Endothelial cell (in vitro differentiated cells): Measurements from ENCODE around the gene MXRA8. TPM values are rescaled to one million over a fixed set of nuclear protein-coding genes. Genes with fewer than 3 reads are reported as not detected.
"Not testable (repeated sequence)": the region's sequence is repeated elsewhere in the genome, so short reads cannot be mapped to it uniquely, and the experiment has no call there.

Experiments used
- DNase-seq: peaks from one replicate; pipeline ENCODE4 v3.0.0; 2021; ENCODE audit warnings: low spot score
- H3K27ac Mint-ChIP-seq: one replicate; pipeline ENCODE4 v1.8.0; 2021; ENCODE audit warnings: mixed read lengths, inconsistent platforms; ENCODE audit not compliant: unreplicated experiment
- H3K27me3 Mint-ChIP-seq: one replicate; pipeline ENCODE4 v1.8.0; 2021; ENCODE audit warnings: mild to moderate bottlenecking, moderate library complexity, mixed read lengths, inconsistent platforms; ENCODE audit not compliant: unreplicated experiment
- H3K36me3 Mint-ChIP-seq: one replicate; pipeline ENCODE4 v1.8.0; 2021; ENCODE audit warnings: mild to moderate bottlenecking, low read depth, mixed read lengths, inconsistent platforms; ENCODE audit not compliant: unreplicated experiment
- H3K4me1 Mint-ChIP-seq: one replicate; pipeline ENCODE4 v1.8.0; 2021; ENCODE audit warnings: mild to moderate bottlenecking, mixed read lengths, inconsistent platforms; ENCODE audit not compliant: unreplicated experiment
- H3K4me3 Mint-ChIP-seq: one replicate; pipeline ENCODE4 v1.8.0; 2021; ENCODE audit warnings: mild to moderate bottlenecking, mixed read lengths, inconsistent platforms; ENCODE audit not compliant: unreplicated experiment
- H3K9me3 Mint-ChIP-seq: one replicate; pipeline ENCODE4 v1.8.0; 2021; ENCODE audit warnings: mixed read lengths, inconsistent platforms; ENCODE audit not compliant: unreplicated experiment
- CTCF ChIP-seq: fragments of 200-600 bp; sonication (generic); IDR thresholded peaks from one replicate; pipeline ENCODE4 v1.5.0; 2021; ENCODE audit warnings: antibody characterized with exemption; ENCODE audit not compliant: unreplicated experiment
- total RNA-seq: library from RNA; stranded (reverse); fragmentation: NEBNext Ultra II Directional; extraction: Animal tissue kit (Norgen Biotek cat#: 25700); gene quantifications from one replicate; pipeline ENCODE4 v1.2.1, GENCODE V29; 2021; ENCODE audit not compliant: unreplicated experiment

The MXRA8 gene
- total RNA-seq, 1 donor from 2014 or later: 0.64 TPM

- TF ChIP-seq CTCF: no peak
- H3K4me1 Mint-ChIP-seq: peaks cover 4% of the 10 kb centered on the region
- no peak for DNase-seq
- peaks cover 4% of the 10 kb centered on the region for H3K36me3 Mint-ChIP-seq
- H3K4me3 Mint-ChIP-seq: no peak overlapping the region
- H3K27me3 Mint-ChIP-seq: peaks cover 5% of the 10 kb centered on the region
- no peaks in the 10 kb centered on the region for H3K9me3 Mint-ChIP-seq
- H3K27ac Mint-ChIP-seq: no peak overlapping the region
These were observed 13.0 kb upstream of the MXRA8 start for GRCh38 chr1:1371364-1371745.

GRCh38 chr1:1370771-1371300, 12.5 kb upstream of the MXRA8 start:
- H3K27me3 Mint-ChIP-seq: peaks cover 5% of the 10 kb centered on the region
- H3K4me3 Mint-ChIP-seq: no peak overlapping the region
- H3K4me1 Mint-ChIP-seq: peaks cover 4% of the 10 kb centered on the region
- no peaks in the 10 kb centered on the region for H3K9me3 Mint-ChIP-seq
- DNase-seq: no peak
- peaks cover 4% of the 10 kb centered on the region for H3K36me3 Mint-ChIP-seq
- H3K27ac Mint-ChIP-seq: no peak overlapping the region
- no peak for TF ChIP-seq CTCF

GRCh38 chr1:1370094-1370493, 11.7 kb upstream of the MXRA8 start:
- H3K27me3 Mint-ChIP-seq, H3K4me3 Mint-ChIP-seq, H3K36me3 Mint-ChIP-seq, H3K27ac Mint-ChIP-seq, H3K9me3 Mint-ChIP-seq, H3K4me1 Mint-ChIP-seq, DNase-seq: not testable (repeated sequence)

GRCh38 chr1:1367315-1367714, 9.0 kb upstream of the MXRA8 start:
- no peaks in the 10 kb centered on the region for H3K4me1 Mint-ChIP-seq
- no peaks in the 10 kb centered on the region for H3K9me3 Mint-ChIP-seq
- H3K27me3 Mint-ChIP-seq: peaks cover 1% of the 10 kb centered on the region
- H3K27ac Mint-ChIP-seq: no peak overlapping the region
- no peak for TF ChIP-seq CTCF
- DNase-seq: no peak
- no peak overlapping the region for H3K4me3 Mint-ChIP-seq
- no peaks in the 10 kb centered on the region for H3K36me3 Mint-ChIP-seq

- no peaks in the 10 kb centered on the region for H3K36me3 Mint-ChIP-seq
- no peaks in the 10 kb centered on the region for H3K9me3 Mint-ChIP-seq
- H3K27ac Mint-ChIP-seq: no peak overlapping the region
- H3K27me3 Mint-ChIP-seq: peaks cover 3% of the 10 kb centered on the region
- no peak for TF ChIP-seq CTCF
- H3K4me1 Mint-ChIP-seq: no peaks in the 10 kb centered on the region
- no peak for DNase-seq
- no peak overlapping the region for H3K4me3 Mint-ChIP-seq
These were observed 8.3 kb upstream of the MXRA8 start for GRCh38 chr1:1366699-1367066.
